Prostate gland (tissue), 2 donors: ENCODE results near the gene CD2AP.

ENCODE experiments used
- CTCF ChIP-seq, 4 experiments: fragments of 200-600 bp in 2 of 4; fragments of 450-650 bp in 2 of 4; sonication (generic) in 2 of 4; IDR thresholded peaks; 1 replicate in 3 of 4; 2 replicates in 1 of 4; pipeline ENCODE4 v1.5.1; 2016 to 2019; ENCODE audit warnings: antibody characterized with exemption in 4 of 4, mild to moderate bottlenecking in 2 of 4, moderate library complexity in 2 of 4
- POLR2A ChIP-seq: fragments of 450-650 bp; IDR thresholded peaks from one replicate; pipeline ENCODE4 v1.6.1; 2016; ENCODE audit warnings: antibody characterized with exemption, mild to moderate bottlenecking
- POLR2AphosphoS5 ChIP-seq: sonication (generic); formaldehyde crosslinking; IDR thresholded peaks from one replicate; pipeline ENCODE4 v1.6.1; 2017; ENCODE audit warnings: antibody characterized with exemption

GRCh38 chr6:47552319-47552718, 74.7 kb downstream of the CD2AP start:
- TF ChIP-seq CTCF (IDR thresholded peaks at IDR 0.05) (no peak), POLR2A (no peak), POLR2AphosphoS5 (no peak)
